Esophagus squamous epithelium (tissue), 5 donors: Measurements from ENCODE around the gene WDR3. TPM values are rescaled to one million over a fixed set of nuclear protein-coding genes. Genes with fewer than 3 reads are reported as not detected.

Source experiments
- DNase-seq: peaks from one replicate; lab custom pipeline; 2025; lab: John Stamatoyannopoulos, UW
- H3K27ac ChIP-seq, 4 donors: fragments of 200-600 bp; sonication (generic); one replicate each; pipeline ENCODE4 v1.5.1; 2016 to 2019; ENCODE audit warnings: mild to moderate bottlenecking in 1 of 4
- H3K27me3 ChIP-seq, 4 donors: fragments of 200-600 bp; sonication (generic); 1 replicate in 3 of 4; 2 replicates in 1 of 4; pipeline versions ENCODE4 v1.5.1 to v1.6.0; 2017 to 2021; ENCODE audit warnings: antibody characterized with exemption in 1 of 4
- H3K36me3 ChIP-seq, 3 donors: fragments of 200-600 bp; sonication (generic); one replicate each; pipeline ENCODE4 v1.5.1; 2016 to 2019
- H3K4me1 ChIP-seq, 3 donors: fragments of 200-600 bp; sonication (generic); one replicate each; pipeline ENCODE4 v1.5.1; 2017 to 2019
- H3K4me3 ChIP-seq, 4 donors: fragments of 200-600 bp; sonication (generic); 1 replicate in 3 of 4; 2 replicates in 1 of 4; pipeline ENCODE4 v1.5.1; 2016 to 2019; ENCODE audit warnings: mild to moderate bottlenecking in 2 of 4, moderate library complexity in 1 of 4
- H3K9me3 ChIP-seq, 3 donors: fragments of 200-600 bp; sonication (generic); one replicate each; pipeline ENCODE4 v1.5.1; 2016 to 2019
- POLR2A ChIP-seq, 4 donors: fragments of 450-650 bp; IDR thresholded peaks; one replicate each; pipeline ENCODE4 v1.6.1; 2017; ENCODE audit warnings: antibody characterized with exemption in 4 of 4, mild to moderate bottlenecking in 4 of 4, moderate library complexity in 3 of 4
- WGBS, 2 donors: methylation state at CpG; one replicate each; pipeline ENCODE4 v1.1.5; 2018; 5-methylcytosine and 5-hydroxymethylcytosine counted together
- intact Hi-C: fragments of 100-400 bp; cut with DNase I; formaldehyde crosslinking; loops from one replicate; pipeline ENCODE4 v1.15.0; 2022
- total RNA-seq, 4 donors: library from RNA; depleted of rRNA; stranded (reverse); fragments of >200 nt; gene quantifications; one replicate each; pipeline ENCODE4 v1.1.0, GENCODE V29; 2016
- TF ChIP-seq, protein P1 (sequence below), 6 experiments: fragments of 450-650 bp in 4 of 6; fragments of 200-600 bp in 2 of 6; sonication (generic) in 2 of 6; IDR thresholded peaks; one replicate each; pipeline ENCODE4 v1.5.1; 2016 to 2019; ENCODE audit warnings: antibody characterized with exemption in 6 of 6, mild to moderate bottlenecking in 4 of 6, moderate library complexity in 4 of 6
- donor health status: DM: yes; HTN: yes; CAD: no.

Gene WDR3
- total RNA-seq: 10 to 100 TPM in 3 of 4 donors, 1 to 10 TPM in 1; 5.9 to 29.0 (median 21.1) TPM

DNA sequence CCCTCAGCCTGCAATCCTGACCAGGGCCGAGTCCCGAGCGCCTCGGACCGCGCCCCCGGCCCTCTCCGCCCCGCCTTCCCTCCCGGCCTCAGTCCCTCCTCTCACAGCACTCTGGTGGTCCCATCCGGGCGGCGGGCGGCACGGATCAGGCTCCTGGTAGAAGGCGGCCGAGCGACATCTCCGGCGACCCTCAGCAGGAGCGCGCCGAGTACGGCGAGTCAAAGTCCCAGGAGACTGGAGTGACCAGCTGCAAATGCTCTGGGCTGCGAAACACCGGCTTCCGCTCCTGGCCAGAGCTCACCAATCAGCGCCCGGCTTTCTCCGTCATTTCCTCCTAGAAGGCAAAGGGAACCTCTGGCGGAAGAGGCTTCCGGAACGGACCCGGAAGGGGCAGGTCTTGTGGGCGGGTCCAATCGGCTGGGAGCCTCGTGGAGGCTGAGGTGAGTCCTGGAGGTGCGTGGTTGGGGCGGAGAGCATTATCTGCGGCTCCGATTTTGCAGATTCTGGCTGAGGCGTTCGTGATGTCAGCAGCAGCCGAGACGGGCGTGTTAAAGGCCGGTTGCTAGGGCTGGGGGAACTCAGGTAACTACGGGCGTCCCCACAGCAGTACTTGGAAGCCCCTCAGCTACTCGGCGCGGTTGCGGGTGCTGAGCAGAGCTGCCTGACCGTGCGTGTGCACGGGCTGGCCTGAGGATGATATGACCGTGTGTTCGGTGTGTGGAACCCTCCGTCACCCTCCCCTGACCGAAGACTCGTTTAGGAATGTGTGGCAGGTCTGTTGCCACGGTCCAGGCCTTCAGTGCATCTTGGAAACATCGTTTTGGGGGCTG, at the start of gene WDR3, which contains the start of gene GDAP2:
Gene WDR3 (plus strand): TSS at position 397 of the 830 bp plus-strand sequence. CDS start 3,581 bp downstream, outside the sequence.
Gene GDAP2 (minus strand): TSS at position 279 of the 830 bp plus-strand sequence. CDS start 9,264 bp downstream, outside the sequence.
- 0 to 2% methylated on average over 11 to 19 of the region's 64 CpGs for WGBS, 2 donors

DNA sequence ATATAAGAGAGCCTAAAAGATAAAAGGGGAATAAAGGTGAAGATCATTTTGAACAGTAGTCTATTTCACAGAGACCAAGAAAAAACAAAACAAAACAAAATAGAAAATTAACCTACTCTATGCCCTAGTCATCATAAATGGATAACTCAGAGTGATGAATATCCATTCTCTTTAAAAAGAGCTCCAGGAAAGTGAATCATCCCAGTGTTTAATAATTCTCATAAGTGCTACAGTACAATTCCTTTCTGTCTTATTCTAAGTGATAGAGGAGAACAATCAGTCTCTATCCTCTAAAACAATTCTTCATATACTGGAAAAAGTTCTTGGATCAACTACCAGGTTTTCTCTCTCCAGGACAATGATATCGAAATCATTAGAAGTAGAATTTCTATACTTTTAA, 45.9 kb upstream of the WDR3 start:
- Histone ChIP-seq H3K9me3 (no peaks in the 10 kb centered on the region), H3K27ac (no peak overlapping the region), H3K4me1 (no peaks in the 10 kb centered on the region), H3K36me3 (peaks cover 0 to 93% (median 6%) of the 10 kb centered on the region in 3 donors), H3K27me3 (no peaks in the 10 kb centered on the region), H3K4me3 (no peak overlapping the region)
- intact Hi-C loops: no loop called here
- WGBS, 2 donors: 88 to 100% methylated on average over 1 of the region's 1 CpG
- no peak for TF ChIP-seq POLR2A (IDR thresholded peaks at IDR 0.05)
- TF ChIP-seq, protein P1, sequence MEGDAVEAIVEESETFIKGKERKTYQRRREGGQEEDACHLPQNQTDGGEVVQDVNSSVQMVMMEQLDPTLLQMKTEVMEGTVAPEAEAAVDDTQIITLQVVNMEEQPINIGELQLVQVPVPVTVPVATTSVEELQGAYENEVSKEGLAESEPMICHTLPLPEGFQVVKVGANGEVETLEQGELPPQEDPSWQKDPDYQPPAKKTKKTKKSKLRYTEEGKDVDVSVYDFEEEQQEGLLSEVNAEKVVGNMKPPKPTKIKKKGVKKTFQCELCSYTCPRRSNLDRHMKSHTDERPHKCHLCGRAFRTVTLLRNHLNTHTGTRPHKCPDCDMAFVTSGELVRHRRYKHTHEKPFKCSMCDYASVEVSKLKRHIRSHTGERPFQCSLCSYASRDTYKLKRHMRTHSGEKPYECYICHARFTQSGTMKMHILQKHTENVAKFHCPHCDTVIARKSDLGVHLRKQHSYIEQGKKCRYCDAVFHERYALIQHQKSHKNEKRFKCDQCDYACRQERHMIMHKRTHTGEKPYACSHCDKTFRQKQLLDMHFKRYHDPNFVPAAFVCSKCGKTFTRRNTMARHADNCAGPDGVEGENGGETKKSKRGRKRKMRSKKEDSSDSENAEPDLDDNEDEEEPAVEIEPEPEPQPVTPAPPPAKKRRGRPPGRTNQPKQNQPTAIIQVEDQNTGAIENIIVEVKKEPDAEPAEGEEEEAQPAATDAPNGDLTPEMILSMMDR (IDR thresholded peaks at IDR 0.05): no peak
- no peak for DNase-seq

More for the DNA sequence above, at the start of gene WDR3, which contains the start of gene GDAP2:
- TF ChIP-seq, protein P1 (IDR thresholded peaks at IDR 0.05): no peak
- peak in 3 of 4 donors; percentile 42 to 64 (median 59) for TF ChIP-seq POLR2A (IDR thresholded peaks at IDR 0.05)
- H3K4me3 ChIP-seq: peak within 1 kb of the TSS; percentile 77 to 98 (median 92)
- peaks cover 21 to 54% (median 24%) of the 10 kb centered on the region in 3 donors for H3K4me1 ChIP-seq
- DNase-seq: peak; percentile 87
- peaks cover 0 to 11% (median 0%) of the 10 kb centered on the region in 3 donors for H3K36me3 ChIP-seq
- H3K9me3 ChIP-seq: no peaks in the 10 kb centered on the region
- intact Hi-C loops: no loop called here
- H3K27me3 ChIP-seq: no peaks in the 10 kb centered on the region
- peak within 1 kb of the TSS; percentile 83 to 95 (median 92) for H3K27ac ChIP-seq

DNA sequence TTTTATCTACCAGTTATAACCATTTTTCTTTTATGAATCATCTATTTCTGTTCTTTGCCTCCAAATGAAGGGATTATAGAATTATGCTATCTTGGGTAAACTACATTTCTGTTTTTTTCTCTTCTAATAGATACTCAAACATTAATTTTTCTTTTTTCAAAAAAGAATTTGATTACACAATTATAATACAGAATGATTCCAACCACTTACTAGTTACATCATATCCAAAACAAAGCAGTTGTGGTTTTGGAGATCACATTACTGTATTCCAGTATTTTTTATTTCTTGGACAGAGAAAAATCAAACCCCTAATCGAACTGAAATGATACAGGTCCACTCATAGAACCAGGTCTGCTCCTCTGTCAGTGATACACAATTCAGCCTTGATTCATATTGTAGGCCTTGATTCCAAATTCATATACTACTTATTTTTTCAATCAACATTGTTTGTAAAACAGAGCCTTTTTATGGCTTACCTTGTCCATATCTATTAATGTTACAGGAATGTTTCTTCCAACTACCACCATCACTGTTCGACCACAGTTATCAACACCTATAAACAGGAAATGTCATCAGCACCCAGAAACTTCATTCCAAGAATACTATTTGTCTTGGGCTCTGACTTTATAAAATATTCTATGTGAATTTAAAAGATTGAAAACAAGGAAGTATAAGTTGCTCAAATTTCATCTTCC, 43.3 kb upstream of the WDR3 start:
- H3K9me3 ChIP-seq: no peaks in the 10 kb centered on the region
- H3K36me3 ChIP-seq: peaks cover 0 to 78% (median 0%) of the 10 kb centered on the region in 3 donors
- TF ChIP-seq POLR2A (IDR thresholded peaks at IDR 0.05): no peak
- TF ChIP-seq, protein P1 (IDR thresholded peaks at IDR 0.05): no peak
- DNase-seq: no peak
- intact Hi-C loops: no loop called here
- H3K4me1 ChIP-seq: no peaks in the 10 kb centered on the region
- H3K27ac ChIP-seq: no peak overlapping the region
- no peaks in the 10 kb centered on the region for H3K27me3 ChIP-seq
- 70 to 81% methylated on average over 2 of the region's 2 CpGs for WGBS, 2 donors
- H3K4me3 ChIP-seq: no peak overlapping the region

DNA sequence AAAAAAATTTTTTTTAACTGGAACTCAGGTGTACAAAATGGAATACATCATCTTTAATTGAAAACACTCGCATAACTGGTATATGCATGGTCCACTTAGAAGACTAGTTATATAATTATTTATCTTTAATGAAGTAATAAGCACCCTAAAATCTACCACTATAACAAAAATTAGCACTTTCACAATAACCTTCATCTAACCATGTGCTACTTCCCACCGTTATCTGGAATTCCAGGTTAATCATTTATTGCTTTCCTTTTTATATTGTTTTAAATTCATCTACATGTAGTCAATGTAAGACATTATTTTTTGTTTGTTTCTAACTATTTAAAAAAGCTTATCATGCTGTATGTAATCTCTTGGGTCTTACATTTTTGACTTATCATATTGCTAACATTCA, 39.1 kb upstream of the WDR3 start:
- no peak overlapping the region for H3K27ac ChIP-seq
- H3K27me3 ChIP-seq: no peaks in the 10 kb centered on the region
- H3K4me1 ChIP-seq: no peaks in the 10 kb centered on the region
- no peak overlapping the region for H3K4me3 ChIP-seq
- no peaks in the 10 kb centered on the region for H3K9me3 ChIP-seq
- intact Hi-C loops: loop anchor here (10.0 kb wide), 1 partner anchor 356 kb away; no protein-coding TSS in a partner anchor
- no peak for DNase-seq
- WGBS, 2 donors: 96 to 97% methylated on average over 2 of the region's 2 CpGs
- no peak for TF ChIP-seq POLR2A (IDR thresholded peaks at IDR 0.05)
- TF ChIP-seq, protein P1 (IDR thresholded peaks at IDR 0.05): no peak
- H3K36me3 ChIP-seq: peaks cover 0 to 54% (median 0%) of the 10 kb centered on the region in 3 donors
